Right lobe of liver (tissue), 4 donors: Measurements from ENCODE around the gene GRIA4.

ENCODE experiments used
- POLR2A ChIP-seq: fragments of 450-650 bp; IDR thresholded peaks from one replicate; pipeline ENCODE4 v1.6.1; 2017; ENCODE audit warnings: antibody characterized with exemption, mild to moderate bottlenecking
- TF ChIP-seq, protein P1 (sequence below), 4 donors: fragments of 200-600 bp in 3 of 4; fragments of 450-650 bp in 1 of 4; IDR thresholded peaks; one replicate each; pipeline versions ENCODE4 v1.5.1 to v1.8.0; 2016 to 2022; ENCODE audit warnings: antibody characterized with exemption in 4 of 4, mild to moderate bottlenecking in 2 of 4
- donor health status: DM: no; HTN: no; CAD: no.
- donor health status: DM: no; HTN: no; CAD: no.
- donor health status: DM: no; HTN: yes; CAD: no.

DNA sequence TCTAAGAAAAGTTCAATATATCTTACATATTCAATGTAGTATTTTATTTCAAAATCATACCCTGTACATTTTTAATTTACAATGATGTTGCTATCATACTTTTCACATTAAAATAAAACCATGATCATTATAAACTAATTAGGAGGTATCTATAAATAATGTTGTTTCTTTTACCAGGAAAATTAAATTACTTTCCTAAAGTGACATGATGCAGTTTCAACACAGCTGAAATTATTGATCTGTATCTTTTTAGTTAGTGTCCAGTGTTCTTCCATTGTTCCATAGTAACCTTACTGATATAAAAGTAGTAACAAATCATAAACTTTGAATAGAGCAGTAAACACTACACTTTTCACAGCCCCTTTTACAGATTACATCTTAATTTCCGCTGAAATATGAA is 29.7 kb downstream of the GRIA4 start:
- no peak for TF ChIP-seq POLR2A
- TF ChIP-seq, protein P1, sequence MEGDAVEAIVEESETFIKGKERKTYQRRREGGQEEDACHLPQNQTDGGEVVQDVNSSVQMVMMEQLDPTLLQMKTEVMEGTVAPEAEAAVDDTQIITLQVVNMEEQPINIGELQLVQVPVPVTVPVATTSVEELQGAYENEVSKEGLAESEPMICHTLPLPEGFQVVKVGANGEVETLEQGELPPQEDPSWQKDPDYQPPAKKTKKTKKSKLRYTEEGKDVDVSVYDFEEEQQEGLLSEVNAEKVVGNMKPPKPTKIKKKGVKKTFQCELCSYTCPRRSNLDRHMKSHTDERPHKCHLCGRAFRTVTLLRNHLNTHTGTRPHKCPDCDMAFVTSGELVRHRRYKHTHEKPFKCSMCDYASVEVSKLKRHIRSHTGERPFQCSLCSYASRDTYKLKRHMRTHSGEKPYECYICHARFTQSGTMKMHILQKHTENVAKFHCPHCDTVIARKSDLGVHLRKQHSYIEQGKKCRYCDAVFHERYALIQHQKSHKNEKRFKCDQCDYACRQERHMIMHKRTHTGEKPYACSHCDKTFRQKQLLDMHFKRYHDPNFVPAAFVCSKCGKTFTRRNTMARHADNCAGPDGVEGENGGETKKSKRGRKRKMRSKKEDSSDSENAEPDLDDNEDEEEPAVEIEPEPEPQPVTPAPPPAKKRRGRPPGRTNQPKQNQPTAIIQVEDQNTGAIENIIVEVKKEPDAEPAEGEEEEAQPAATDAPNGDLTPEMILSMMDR (IDR thresholded peaks at IDR 0.05), result no peak
